Hepatocyte (in vitro differentiated cells): ENCODE results near the gene MPEG1.

Experiments used
- CTCF ChIP-seq: fragments of 200-600 bp; sonication (generic); IDR thresholded peaks from 2 replicates; pipeline ENCODE4 v1.5.1; 2016; ENCODE audit warnings: antibody characterized with exemption, mild to moderate bottlenecking; ENCODE audit not compliant: poor library complexity
- EZH2 ChIP-seq: fragments of 200-600 bp; sonication (generic); IDR thresholded peaks from 2 replicates; pipeline ENCODE4 v1.6.1; 2016; ENCODE audit warnings: antibody characterized with exemption, mild to moderate bottlenecking, borderline replicate concordance

GRCh38 chr11:59180907-59181306 is 31.8 kb downstream of the MPEG1 start:
- TF ChIP-seq CTCF (no peak), EZH2 (no peak)
